BE2C (cell line): Measurements from ENCODE around the gene CRB2.

ENCODE experiments used
- DNase-seq: peaks from one replicate; pipeline ENCODE4 v3.0.0-alpha.2; 2020
- H3K27me3 ChIP-seq: fragments of 250-450 bp; sonication (Bioruptor Pico); 2 replicates; pipeline ENCODE4 v1.5.1; 2020; ENCODE audit warnings: mild to moderate bottlenecking
- H3K36me3 ChIP-seq: fragments of 250-450 bp; sonication (Bioruptor Pico); 2 replicates; pipeline ENCODE4 v1.5.1; 2020; ENCODE audit warnings: mild to moderate bottlenecking
- H3K4me1 ChIP-seq: fragments of 250-450 bp; sonication (Bioruptor Pico); 2 replicates; pipeline ENCODE4 v1.5.1; 2020
- H3K4me3 ChIP-seq: 2 replicates; pipeline ENCODE4 v1.5.1; 2011; ENCODE audit warnings: low read depth, low read length
- H3K9me3 ChIP-seq: fragments of 250-450 bp; sonication (Bioruptor Pico); 2 replicates; pipeline ENCODE4 v1.5.1; 2020
- TF ChIP-seq, protein P1 (sequence below): IDR thresholded peaks from 2 replicates; pipeline ENCODE4 v1.5.1; 2012; ENCODE audit warnings: mild to moderate bottlenecking, low read depth, low read length

The CRB2 gene

GRCh38 chr9:123419091-123419490, 63.1 kb downstream of the CRB2 start:
- H3K4me3 ChIP-seq = no peak overlapping the region
- no peaks in the 10 kb centered on the region for H3K36me3 ChIP-seq
- no peak for DNase-seq
- H3K4me1 ChIP-seq = no peaks in the 10 kb centered on the region
- H3K9me3 ChIP-seq = no peaks in the 10 kb centered on the region
- TF ChIP-seq, protein P1, sequence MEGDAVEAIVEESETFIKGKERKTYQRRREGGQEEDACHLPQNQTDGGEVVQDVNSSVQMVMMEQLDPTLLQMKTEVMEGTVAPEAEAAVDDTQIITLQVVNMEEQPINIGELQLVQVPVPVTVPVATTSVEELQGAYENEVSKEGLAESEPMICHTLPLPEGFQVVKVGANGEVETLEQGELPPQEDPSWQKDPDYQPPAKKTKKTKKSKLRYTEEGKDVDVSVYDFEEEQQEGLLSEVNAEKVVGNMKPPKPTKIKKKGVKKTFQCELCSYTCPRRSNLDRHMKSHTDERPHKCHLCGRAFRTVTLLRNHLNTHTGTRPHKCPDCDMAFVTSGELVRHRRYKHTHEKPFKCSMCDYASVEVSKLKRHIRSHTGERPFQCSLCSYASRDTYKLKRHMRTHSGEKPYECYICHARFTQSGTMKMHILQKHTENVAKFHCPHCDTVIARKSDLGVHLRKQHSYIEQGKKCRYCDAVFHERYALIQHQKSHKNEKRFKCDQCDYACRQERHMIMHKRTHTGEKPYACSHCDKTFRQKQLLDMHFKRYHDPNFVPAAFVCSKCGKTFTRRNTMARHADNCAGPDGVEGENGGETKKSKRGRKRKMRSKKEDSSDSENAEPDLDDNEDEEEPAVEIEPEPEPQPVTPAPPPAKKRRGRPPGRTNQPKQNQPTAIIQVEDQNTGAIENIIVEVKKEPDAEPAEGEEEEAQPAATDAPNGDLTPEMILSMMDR = no peak
- H3K27me3 ChIP-seq = no peaks in the 10 kb centered on the region

DNA sequence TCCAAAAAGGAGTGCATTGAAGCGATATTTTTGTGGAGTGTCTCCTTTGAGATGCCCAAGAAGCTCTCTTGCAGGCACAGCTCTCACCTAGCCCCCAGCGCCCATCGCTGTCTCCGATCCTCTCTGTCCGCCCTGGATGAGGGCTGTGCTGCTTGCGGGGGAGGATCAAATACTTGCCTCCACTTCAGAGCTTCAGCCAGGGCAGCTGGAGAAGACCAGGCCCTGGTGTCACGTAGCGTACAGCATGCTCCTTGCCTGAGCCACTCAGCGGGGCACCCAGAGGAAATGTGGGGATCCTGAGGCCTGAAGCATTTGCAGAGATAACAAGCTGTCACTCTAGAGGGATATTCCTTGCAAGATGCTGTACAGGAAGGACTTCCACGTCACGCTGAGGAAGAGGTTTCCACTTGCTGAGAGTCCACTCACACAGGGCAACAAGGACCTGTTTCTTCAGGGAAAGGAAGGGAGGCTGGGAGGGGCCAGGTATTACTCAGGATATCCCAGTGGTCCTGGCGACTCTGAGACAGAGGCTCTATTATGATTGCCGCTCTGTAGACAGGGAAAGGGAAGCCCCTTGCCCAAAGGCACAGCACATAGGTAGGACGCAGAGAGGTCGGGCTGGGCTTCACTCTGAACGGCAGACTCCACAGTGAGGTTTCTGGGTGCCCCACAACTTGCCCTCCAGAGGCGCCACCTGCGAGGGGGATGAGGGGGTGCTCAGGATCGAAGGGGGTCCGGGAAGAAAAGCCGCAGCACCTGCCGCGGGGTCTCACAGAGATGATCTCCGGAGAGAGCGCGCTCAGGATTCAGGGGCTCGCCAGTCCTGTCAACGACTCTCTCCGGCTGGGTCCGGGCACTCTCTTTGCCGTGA, 64.0 kb downstream of the CRB2 start:
- Histone ChIP-seq H3K27me3 (no peaks in the 10 kb centered on the region), H3K4me1 (no peaks in the 10 kb centered on the region), H3K4me3 (no peak overlapping the region), H3K9me3 (no peaks in the 10 kb centered on the region), H3K36me3 (no peaks in the 10 kb centered on the region; the same call in 1 of the 2 replicates)
- TF ChIP-seq, protein P1 = no peak
- DNase-seq = no peak

GRCh38 chr9:123420592-123421111, 64.7 kb downstream of the CRB2 start:
- DNase-seq = no peak
- no peaks in the 10 kb centered on the region for H3K4me1 ChIP-seq
- no peak overlapping the region for H3K4me3 ChIP-seq
- H3K27me3 ChIP-seq = no peaks in the 10 kb centered on the region
- no peaks in the 10 kb centered on the region for H3K9me3 ChIP-seq
- H3K36me3 ChIP-seq = no peaks in the 10 kb centered on the region; the same call in 1 of the 2 replicates
- TF ChIP-seq, protein P1 = no peak

GRCh38 chr9:123421186-123421585, 65.2 kb downstream of the CRB2 start:
- Histone ChIP-seq H3K4me3 (no peak overlapping the region), H3K4me1 (no peaks in the 10 kb centered on the region), H3K27me3 (no peaks in the 10 kb centered on the region), H3K36me3 (no peaks in the 10 kb centered on the region; the same call in 1 of the 2 replicates), H3K9me3 (no peaks in the 10 kb centered on the region)
- DNase-seq = no peak
- TF ChIP-seq, protein P1 = no peak

DNA sequence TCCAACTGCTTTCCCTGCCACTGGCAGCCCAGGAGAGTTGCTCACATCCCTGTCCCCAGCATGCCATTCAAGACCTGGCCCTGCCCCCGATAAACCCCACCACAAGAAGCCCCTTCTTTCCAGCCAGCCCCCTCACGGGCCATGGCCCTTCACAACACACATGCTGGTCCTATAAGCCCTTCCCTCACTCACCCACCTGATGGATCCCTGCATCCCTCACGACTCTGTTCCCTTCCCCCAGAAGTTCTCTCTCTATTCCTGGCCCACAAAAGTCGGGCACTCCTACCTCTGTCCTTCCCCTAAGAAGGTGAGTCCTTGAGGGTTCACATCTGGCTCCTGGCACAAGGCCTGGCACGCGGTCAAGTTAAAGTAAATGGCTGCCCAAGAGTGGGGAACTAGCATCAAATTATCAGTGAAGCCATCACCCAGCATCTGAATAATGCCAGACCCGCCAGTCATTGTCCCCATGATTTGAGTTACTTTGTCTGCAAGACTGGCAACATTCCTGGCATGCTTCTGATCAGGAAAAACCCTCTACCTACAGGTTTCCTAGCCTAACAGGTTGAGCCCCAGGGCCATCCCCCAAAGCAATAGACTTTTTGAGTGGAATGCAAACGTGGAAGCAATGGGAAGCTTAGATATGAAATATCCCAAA, 65.9 kb downstream of the CRB2 start:
- H3K27me3 ChIP-seq = no peaks in the 10 kb centered on the region
- TF ChIP-seq, protein P1 = no peak
- no peaks in the 10 kb centered on the region; the same call in 1 of the 2 replicates for H3K36me3 ChIP-seq
- H3K4me3 ChIP-seq = no peak overlapping the region
- no peak for DNase-seq
- H3K4me1 ChIP-seq = no peaks in the 10 kb centered on the region
- H3K9me3 ChIP-seq = no peaks in the 10 kb centered on the region
